Psoas muscle (tissue), 8 donors: Measurements from ENCODE around the gene GDPD1. TPM values are rescaled to one million over a fixed set of nuclear protein-coding genes. Genes with fewer than 3 reads are reported as not detected.

Source experiments
- ATAC-seq, 4 donors: fragments of 200-7000 bp; cut with Tn5 transposase; one replicate each; pipeline ENCODE4 v1.9.1; 2020; ENCODE audit warnings: moderate library complexity in 3 of 4, mild to moderate bottlenecking in 2 of 4
- DNase-seq, 2 donors: peaks; one replicate each; pipeline ENCODE4 v3.0.0-alpha.2; 2020
- H3K27ac ChIP-seq: fragments of 200-600 bp; one replicate; pipeline ENCODE4 v1.8.0; 2022
- H3K27me3 ChIP-seq, 3 donors: fragments of 200-600 bp in 1 of 3; one replicate each; pipeline versions ENCODE4 v1.6.1 to v1.8.0; 2013 to 2022; ENCODE audit warnings: low read length in 2 of 3, mild to moderate bottlenecking in 2 of 3, moderate library complexity in 1 of 3; ENCODE audit not compliant: insufficient read depth in 3 of 3
- H3K36me3 ChIP-seq, 2 donors: fragments of 200-600 bp in 1 of 2; one replicate each; pipeline versions ENCODE4 v1.6.1 to v1.8.0; 2013 to 2022; ENCODE audit warnings: low read depth in 1 of 2, mild to moderate bottlenecking in 1 of 2, moderate library complexity in 1 of 2; ENCODE audit not compliant: insufficient read depth in 1 of 2
- H3K4me1 ChIP-seq: fragments of 200-600 bp; one replicate; pipeline ENCODE4 v1.8.0; 2022
- H3K4me3 ChIP-seq: fragments of 200-600 bp; one replicate; pipeline ENCODE4 v1.8.0; 2022; ENCODE audit warnings: mild to moderate bottlenecking
- H3K9me3 ChIP-seq: fragments of 200-600 bp; one replicate; pipeline ENCODE4 v1.8.0; 2022
- WGBS, 3 donors: extraction: QIAGEN DNeasy Blood & Tissue Kit; methylation state at CpG; one replicate each; pipeline versions ENCODE4 v1.1.6 to v1.1.7; 2013; 5-methylcytosine and 5-hydroxymethylcytosine counted together
- intact Hi-C, 2 donors: fragments of 100-400 bp; cut with DNase I; formaldehyde crosslinking; loops; one replicate each; pipeline versions ENCODE4 v1.11.0 to v1.14.2; 2022
- long read RNA-seq, 2 donors: library from polyadenylated mRNA; unstranded; transcript quantifications; one replicate each; pipeline ENCODE4 v2.0.0, GENCODE V29; 2021
- polyA plus RNA-seq, 3 donors: library from polyadenylated mRNA; stranded (reverse); fragments of 200-250 nt; gene quantifications; one replicate each; pipeline ENCODE4 v1.2.3, GENCODE V29; 2013
- total RNA-seq, 4 donors: library from RNA; stranded (reverse); fragmentation: NEBNext Ultra II Directional in 2 of 4; extraction: Animal tissue kit (Norgen Biotek cat#: 25700) in 2 of 4; gene quantifications; one replicate each; pipeline versions ENCODE4 v1.2.1 to v1.2.4, GENCODE V29; 2021 to 2023
- TF ChIP-seq, protein P1 (sequence below): fragments of 200-600 bp; IDR thresholded peaks from one replicate; pipeline ENCODE4 v1.8.0; 2022; ENCODE audit warnings: antibody characterized with exemption
- donor health status: healthy with polysubstance abuse.
- donor health status: DM: no; HTN: no; CAD: no; lungs with moderate emphysema.
- donor health status: Bipolar disorder and iron deficiency.
- donor health status: healthy.
- donor health status: DM: yes; HTN: yes; CAD: no.
- donor health status: DM: no; HTN: no; CAD: no.
- donor health status: DM: no; HTN: no; CAD: no.
- donor health status: DM: yes; HTN: yes; CAD: no.

GDPD1 gene
- 1 to 10 TPM in 2 of 4 donors, under 1 TPM in 2; 0.25 to 1.8 (median 1.3) TPM for total RNA-seq
- polyA plus RNA-seq, result 1 to 10 TPM in 1 of 3 donors, under 1 TPM in 2; 0.40 to 2.3 (median 0.90) TPM
- long read RNA-seq, donor 1, result 0 reads
- long read RNA-seq, donor 2, result 0 reads

DNA sequence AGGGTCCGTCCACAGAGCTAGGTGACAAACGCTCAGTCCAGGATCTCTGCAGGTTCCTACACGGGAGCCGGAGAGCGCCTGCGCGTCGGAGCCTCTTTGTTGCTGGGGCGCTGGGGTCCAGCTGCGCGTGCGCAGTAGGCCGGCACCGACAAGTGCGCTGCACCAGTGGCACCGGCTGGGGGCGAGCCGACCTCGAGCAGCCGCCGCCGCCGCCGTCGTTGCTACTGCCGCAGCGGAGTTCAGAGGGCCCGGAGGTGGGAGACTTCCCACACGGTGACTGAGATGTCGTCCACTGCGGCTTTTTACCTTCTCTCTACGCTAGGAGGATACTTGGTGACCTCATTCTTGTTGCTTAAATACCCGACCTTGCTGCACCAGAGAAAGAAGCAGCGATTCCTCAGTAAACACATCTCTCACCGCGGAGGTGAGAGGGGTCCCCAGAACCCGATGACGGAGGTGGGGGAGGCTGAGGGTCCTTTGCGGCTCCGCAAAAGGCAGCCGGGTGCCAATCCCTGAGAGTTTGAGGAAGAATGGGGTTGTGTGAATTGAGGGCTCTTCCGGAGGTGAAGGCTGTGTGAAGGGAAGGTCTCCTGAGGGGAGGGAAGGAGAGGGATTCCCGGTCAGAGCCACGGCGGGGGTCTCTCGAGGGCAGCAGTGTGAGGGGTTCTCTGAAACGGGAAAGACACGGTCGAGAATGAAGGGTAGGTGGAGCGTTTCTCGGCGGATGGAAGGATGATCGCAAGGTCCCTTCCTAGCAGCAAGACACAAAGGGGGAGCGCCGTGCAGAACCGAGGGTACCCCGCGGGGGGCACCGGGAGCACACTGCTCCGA, at the start of gene GDPD1:
Gene GDPD1 (plus strand): TSS at position 184 of the 831 bp plus-strand sequence. CDS start 99 bp downstream, at position 283.
- DNase-seq (peak; percentile 96 to 98), ATAC-seq (peak; percentile 99 to 100 (median 99))
- H3K4me1 ChIP-seq, result no peaks in the 10 kb centered on the region
- H3K27ac ChIP-seq, result peak within 1 kb of the TSS; percentile 75
- H3K4me3 ChIP-seq, result peak within 1 kb of the TSS; percentile 94
- no peaks in the 10 kb centered on the region for H3K9me3 ChIP-seq
- TF ChIP-seq, protein P1, sequence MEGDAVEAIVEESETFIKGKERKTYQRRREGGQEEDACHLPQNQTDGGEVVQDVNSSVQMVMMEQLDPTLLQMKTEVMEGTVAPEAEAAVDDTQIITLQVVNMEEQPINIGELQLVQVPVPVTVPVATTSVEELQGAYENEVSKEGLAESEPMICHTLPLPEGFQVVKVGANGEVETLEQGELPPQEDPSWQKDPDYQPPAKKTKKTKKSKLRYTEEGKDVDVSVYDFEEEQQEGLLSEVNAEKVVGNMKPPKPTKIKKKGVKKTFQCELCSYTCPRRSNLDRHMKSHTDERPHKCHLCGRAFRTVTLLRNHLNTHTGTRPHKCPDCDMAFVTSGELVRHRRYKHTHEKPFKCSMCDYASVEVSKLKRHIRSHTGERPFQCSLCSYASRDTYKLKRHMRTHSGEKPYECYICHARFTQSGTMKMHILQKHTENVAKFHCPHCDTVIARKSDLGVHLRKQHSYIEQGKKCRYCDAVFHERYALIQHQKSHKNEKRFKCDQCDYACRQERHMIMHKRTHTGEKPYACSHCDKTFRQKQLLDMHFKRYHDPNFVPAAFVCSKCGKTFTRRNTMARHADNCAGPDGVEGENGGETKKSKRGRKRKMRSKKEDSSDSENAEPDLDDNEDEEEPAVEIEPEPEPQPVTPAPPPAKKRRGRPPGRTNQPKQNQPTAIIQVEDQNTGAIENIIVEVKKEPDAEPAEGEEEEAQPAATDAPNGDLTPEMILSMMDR, result peak; percentile 67
- H3K36me3 ChIP-seq, result peaks cover 0 to 4% of the 10 kb centered on the region in 2 donors
- intact Hi-C loops, result no loop called here
- WGBS, 3 donors, result 0 to 1% (median 0%) methylated on average over 59 to 60 of the region's 60 CpGs
- no peaks in the 10 kb centered on the region for H3K27me3 ChIP-seq

DNA sequence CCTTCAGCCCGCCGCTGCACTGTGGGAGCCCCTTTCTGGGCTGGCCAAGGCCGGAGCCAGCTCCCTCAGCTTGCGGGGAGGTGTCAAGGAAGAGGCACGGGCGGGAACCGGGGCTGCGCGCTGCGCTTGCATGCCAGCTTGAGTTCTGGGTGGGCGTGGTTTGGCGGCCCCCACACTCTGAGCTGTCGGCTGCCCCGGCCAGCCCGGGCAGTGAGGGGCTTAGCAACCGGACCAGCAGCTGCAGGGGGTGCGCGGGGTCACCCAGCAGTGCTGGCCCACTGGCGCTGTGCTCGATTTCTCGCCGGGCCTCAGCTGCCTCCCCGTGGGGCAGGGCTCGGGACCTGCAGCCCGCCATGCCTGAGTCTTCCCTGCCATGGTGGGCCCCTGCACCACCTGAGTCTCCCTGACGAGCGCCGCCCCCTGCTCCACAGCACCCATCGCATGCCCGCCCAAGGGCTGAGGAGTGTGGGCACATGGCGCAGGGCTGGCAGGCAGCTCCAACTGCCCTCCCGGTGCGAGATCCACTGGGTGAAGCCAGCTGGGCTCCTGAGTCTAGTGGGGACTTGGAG, 47.8 kb upstream of the GDPD1 start:
- H3K4me3 ChIP-seq, result no peak overlapping the region
- no peaks in the 10 kb centered on the region for H3K27me3 ChIP-seq
- ATAC-seq (no peak), DNase-seq (no peak)
- H3K4me1 ChIP-seq, result no peaks in the 10 kb centered on the region
- H3K27ac ChIP-seq, result no peak overlapping the region
- no peaks in the 10 kb centered on the region for H3K9me3 ChIP-seq
- TF ChIP-seq, protein P1, result no peak
- WGBS, 3 donors, result 95 to 98% (median 98%) methylated on average over 24 to 33 of the region's 33 CpGs
- H3K36me3 ChIP-seq, result no peaks in the 10 kb centered on the region
- intact Hi-C loops, result no loop called here

DNA sequence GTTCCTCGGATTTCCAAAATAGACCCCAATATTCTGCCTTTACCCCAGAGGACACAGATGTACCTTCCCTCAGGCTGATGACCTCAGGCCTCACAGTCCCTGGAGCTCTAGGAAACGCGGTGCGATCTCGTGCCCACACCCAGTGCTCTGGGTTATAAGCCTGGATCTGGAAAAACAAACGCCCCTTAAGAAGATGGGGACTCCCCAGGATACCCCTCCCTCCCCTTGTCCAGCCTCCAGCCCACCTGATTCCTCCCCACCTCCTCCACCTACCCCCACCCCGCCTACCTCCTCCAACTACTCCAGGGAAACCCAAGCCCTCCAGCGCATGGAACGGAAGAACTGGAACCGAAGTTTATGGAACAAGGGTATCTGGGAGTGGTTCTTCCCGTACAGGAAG, 45.6 kb upstream of the GDPD1 start:
- intact Hi-C loops, result no loop called here
- TF ChIP-seq, protein P1, result no peak
- no peaks in the 10 kb centered on the region for H3K9me3 ChIP-seq
- no peak for DNase-seq
- ATAC-seq, result no peak
- no peaks in the 10 kb centered on the region for H3K27me3 ChIP-seq
- H3K4me3 ChIP-seq, result no peak overlapping the region
- H3K4me1 ChIP-seq, result no peaks in the 10 kb centered on the region
- H3K27ac ChIP-seq, result no peak overlapping the region
- 96 to 98% (median 98%) methylated on average over 11 of the region's 11 CpGs for WGBS, 3 donors
- H3K36me3 ChIP-seq, result no peaks in the 10 kb centered on the region

DNA sequence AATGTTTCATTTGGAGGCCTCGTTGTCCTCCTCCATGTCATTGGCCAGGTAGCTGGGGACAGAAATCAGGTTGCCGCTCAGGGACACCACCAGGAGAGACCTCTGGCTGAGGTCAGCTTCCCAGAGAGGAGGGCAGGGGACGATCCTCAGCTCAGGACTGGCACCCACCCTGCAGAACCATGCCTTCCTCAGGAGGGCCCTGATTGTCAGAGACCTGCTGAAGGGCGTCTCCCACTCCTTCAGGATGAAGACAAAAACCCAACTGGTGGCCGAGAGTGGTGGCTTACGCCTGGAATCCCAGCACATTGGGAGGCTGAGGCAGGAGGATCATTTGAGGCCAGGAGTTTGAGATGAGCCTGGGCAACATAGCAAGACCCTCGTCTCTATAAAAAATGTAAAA, 45.2 kb upstream of the GDPD1 start:
- ATAC-seq, result no peak
- Histone ChIP-seq H3K27ac (no peak overlapping the region), H3K9me3 (no peaks in the 10 kb centered on the region), H3K4me1 (no peaks in the 10 kb centered on the region), H3K27me3 (no peaks in the 10 kb centered on the region), H3K4me3 (no peak overlapping the region), H3K36me3 (no peaks in the 10 kb centered on the region)
- intact Hi-C loops, result no loop called here
- DNase-seq, result no peak
- 93 to 98% (median 94%) methylated on average over 7 of the region's 7 CpGs for WGBS, 3 donors
- TF ChIP-seq, protein P1, result no peak
